IMR-90 (cell line): ENCODE data around the gene ANKHD1. TPM values are rescaled to one million over a fixed set of nuclear protein-coding genes. Genes with fewer than 3 reads are reported as not detected.

Source experiments
- ATAC-seq: fragments of 200-7000 bp; cut with Tn5 transposase; 2 replicates; pipeline ENCODE4 v1.9.1; 2020; ENCODE audit warnings: low read depth, mild to moderate bottlenecking, moderate library complexity
- BruUV-seq: library from RNA; stranded (reverse); fragments of 400-500 nt; replicated peaks from 2 replicates; lab custom pipeline; 2021; lab: Mats Ljungman, UMichigan
- CTCF ChIA-PET: fragments of 300-600 bp; formaldehyde crosslinking; extraction: SDS; loops from one replicate; lab custom pipeline; 2021; ENCODE audit warnings: antibody characterized with exemption; lab: Yijun Ruan, JAX
- POLR2A ChIA-PET: fragments of 300-600 bp; sonication (Branson Sonifier 250); formaldehyde crosslinking; loops from one replicate; lab custom pipeline; 2022; ENCODE audit warnings: antibody characterized with exemption; ENCODE audit not compliant: unreplicated experiment; lab: Charles Lee
- DNase-seq: peaks from one replicate; pipeline ENCODE4 v3.0.0; 2013
- H2AFZ ChIP-seq: replicated peaks from 2 replicates; pipeline ENCODE3; 2013; ENCODE audit warnings: low read length, mild to moderate bottlenecking; ENCODE audit not compliant: poor library complexity
- H2AK5ac ChIP-seq: 2 replicates; pipeline ENCODE4 v1.6.1; 2013; ENCODE audit warnings: low read depth, low read length, inconsistent platforms
- H2AK9ac ChIP-seq: replicated peaks from 2 replicates; pipeline ENCODE3; 2013; ENCODE audit warnings: mild to moderate bottlenecking, low read depth, low read length, moderate library complexity; ENCODE audit not compliant: poor library complexity
- H2BK120ac ChIP-seq: 2 replicates; pipeline ENCODE4 v1.6.1; 2013; ENCODE audit warnings: low read depth, low read length, inconsistent platforms
- H2BK15ac ChIP-seq: 3 replicates; pipeline ENCODE4 v1.6.1; 2013; ENCODE audit warnings: low read depth, low read length, inconsistent platforms
- H2BK20ac ChIP-seq: 2 replicates; pipeline ENCODE4 v1.6.1; 2013; ENCODE audit warnings: low read depth, mild to moderate bottlenecking, inconsistent platforms, low read length, moderate library complexity
- H2BK5ac ChIP-seq: 2 replicates; pipeline ENCODE4 v1.6.1; 2013; ENCODE audit warnings: mild to moderate bottlenecking, low read depth, low read length, inconsistent platforms; ENCODE audit not compliant: poor library complexity, severe bottlenecking
- H3K14ac ChIP-seq: replicated peaks from 2 replicates; pipeline ENCODE4 v1.6.1; 2013; ENCODE audit warnings: low read depth, low read length, inconsistent platforms
- H3K18ac ChIP-seq: 2 replicates; pipeline ENCODE4 v1.6.1; 2013; ENCODE audit warnings: low read depth, low read length, control low read depth
- H3K23ac ChIP-seq: 2 replicates; pipeline ENCODE4 v1.6.1; 2013; ENCODE audit warnings: low read depth, low read length, inconsistent platforms
- H3K27ac ChIP-seq: 2 replicates; pipeline ENCODE4 v1.5.1; 2013; ENCODE audit warnings: mild to moderate bottlenecking, control low read depth, low read length; ENCODE audit not compliant: insufficient read depth
- H3K27me3 ChIP-seq: 2 replicates; pipeline ENCODE4 v1.6.1; 2013; ENCODE audit warnings: low read length; ENCODE audit not compliant: control insufficient read depth, insufficient read depth
- H3K36me3 ChIP-seq: 2 replicates; pipeline ENCODE4 v1.6.1; 2013; ENCODE audit warnings: low read length, mixed read lengths; ENCODE audit not compliant: control insufficient read depth, insufficient read depth
- H3K4ac ChIP-seq: 2 replicates; pipeline ENCODE4 v1.6.1; 2013; ENCODE audit warnings: low read depth, low read length, inconsistent platforms
- H3K4me1 ChIP-seq: 2 replicates; pipeline ENCODE4 v1.6.1; 2013; ENCODE audit warnings: low read length, mixed read lengths; ENCODE audit not compliant: control insufficient read depth, insufficient read depth
- H3K4me2 ChIP-seq: 2 replicates; pipeline ENCODE4 v1.6.1; 2013; ENCODE audit warnings: low read depth, mild to moderate bottlenecking, control low read depth, low read length, moderate library complexity
- H3K4me3 ChIP-seq: 2 replicates; pipeline ENCODE4 v1.5.1; 2013; ENCODE audit warnings: low read depth, mild to moderate bottlenecking, control low read depth, low read length, moderate library complexity; ENCODE audit not compliant: insufficient read depth
- H3K56ac ChIP-seq: 2 replicates; pipeline ENCODE4 v1.6.1; 2013; ENCODE audit warnings: low read length, inconsistent platforms; ENCODE audit not compliant: insufficient read depth; ENCODE audit errors: extremely low read depth
- H3K79me1 ChIP-seq, 2 experiments: 2 replicates each; pipeline ENCODE4 v1.6.1; 2013; ENCODE audit warnings: low read length in 2 of 2, inconsistent platforms in 1 of 2, low read depth in 1 of 2
- H3K9ac ChIP-seq: 2 replicates; pipeline ENCODE4 v1.6.1; 2013; ENCODE audit warnings: low read depth, low read length, control low read depth
- H3K9me1 ChIP-seq: 2 replicates; pipeline ENCODE4 v1.6.1; 2013; ENCODE audit warnings: low read length, inconsistent platforms; ENCODE audit not compliant: insufficient read depth
- H3K9me3 ChIP-seq: 2 replicates; pipeline ENCODE4 v1.6.1; 2013; ENCODE audit warnings: low read length; ENCODE audit not compliant: control insufficient read depth, insufficient read depth
- H4K20me1 ChIP-seq: 2 replicates; pipeline ENCODE4 v1.6.1; 2013; ENCODE audit warnings: low read length, inconsistent platforms; ENCODE audit not compliant: insufficient read depth
- H4K5ac ChIP-seq: 2 replicates; pipeline ENCODE4 v1.6.1; 2013; ENCODE audit warnings: mild to moderate bottlenecking, low read depth, low read length, control low read depth
- H4K8ac ChIP-seq, 2 experiments: 2 replicates each; pipeline ENCODE4 v1.6.1; 2013; ENCODE audit warnings: low read depth in 2 of 2, low read length in 2 of 2, control low read depth in 1 of 2, inconsistent platforms in 1 of 2
- H4K91ac ChIP-seq: 2 replicates; pipeline ENCODE4 v1.6.1; 2013; ENCODE audit warnings: low read depth, low read length, inconsistent platforms; ENCODE audit not compliant: insufficient read depth
- BHLHE40 ChIP-seq: fragments of 150-350 bp; IDR thresholded peaks from 2 replicates; pipeline ENCODE4 v1.6.1; 2016; ENCODE audit warnings: mild to moderate bottlenecking, low read depth, low read length
- CEBPB ChIP-seq: IDR thresholded peaks from 2 replicates; pipeline ENCODE4 v1.6.1; 2012; ENCODE audit warnings: low read depth, low read length, improper control_type of control experiment
- CHD1 ChIP-seq: IDR thresholded peaks from 2 replicates; pipeline ENCODE4 v1.6.1; 2012; ENCODE audit warnings: low read depth, low read length, improper control_type of control experiment
- CTCF ChIP-seq: conservative IDR thresholded peaks from 2 replicates; pipeline ENCODE4 v1.5.1; 2012; ENCODE audit warnings: mild to moderate bottlenecking, low read depth, low read length, improper control_type of control experiment
- ELK1 ChIP-seq: fragments of 150-350 bp; IDR thresholded peaks from 2 replicates; pipeline ENCODE4 v1.6.1; 2016; ENCODE audit warnings: low read depth, mild to moderate bottlenecking, low read length, moderate library complexity, borderline replicate concordance
- FOS ChIP-seq: fragments of 150-350 bp; IDR thresholded peaks from 2 replicates; pipeline ENCODE4 v1.6.1; 2016; ENCODE audit warnings: low read depth, low read length
- MAFK ChIP-seq: IDR thresholded peaks from 2 replicates; pipeline ENCODE4 v1.6.1; 2012; ENCODE audit warnings: low read depth, low read length, improper control_type of control experiment
- MAZ ChIP-seq: IDR thresholded peaks from 2 replicates; pipeline ENCODE4 v1.6.1; 2012; ENCODE audit warnings: low read depth, mild to moderate bottlenecking, low read length, improper control_type of control experiment, moderate library complexity, borderline replicate concordance
- MXI1 ChIP-seq: IDR thresholded peaks from 2 replicates; pipeline ENCODE4 v1.6.1; 2012; ENCODE audit warnings: low read depth, mild to moderate bottlenecking, low read length, moderate library complexity, borderline replicate concordance
- NFE2L2 ChIP-seq: fragments of 150-350 bp; IDR thresholded peaks from 2 replicates; pipeline ENCODE4 v1.6.1; 2016; ENCODE audit warnings: low read depth, mild to moderate bottlenecking, low read length
- POLR2A ChIP-seq: IDR thresholded peaks from 2 replicates; pipeline ENCODE4 v1.6.1; 2012; ENCODE audit warnings: mild to moderate bottlenecking, low read depth, low read length
- RAD21 ChIP-seq: IDR thresholded peaks from 2 replicates; pipeline ENCODE4 v1.6.1; 2012; ENCODE audit warnings: low read length, improper control_type of control experiment
- RCOR1 ChIP-seq: IDR thresholded peaks from 2 replicates; pipeline ENCODE4 v1.6.1; 2012; ENCODE audit warnings: mild to moderate bottlenecking, low read length, improper control_type of control experiment; ENCODE audit not compliant: insufficient replicate concordance
- RFX5 ChIP-seq: IDR thresholded peaks from 2 replicates; pipeline ENCODE4 v1.8.0; 2012; ENCODE audit warnings: low read depth, mild to moderate bottlenecking, low read length, moderate library complexity
- SMC3 ChIP-seq: fragments of 150-350 bp; IDR thresholded peaks from 2 replicates; pipeline ENCODE4 v1.6.1; 2016; ENCODE audit warnings: low read depth, mild to moderate bottlenecking, antibody characterized with exemption, low read length, moderate library complexity
- WGBS, 2 experiments: methylation state at CpG; one replicate each; pipeline versions ENCODE4 v1.1.5 to v1.1.7; 2013; ENCODE audit warnings: missing lambda C conversion rate in 2 of 2; ENCODE audit not compliant: insufficient read length in 1 of 2; ENCODE audit errors: extremely low coverage in 2 of 2; 5-methylcytosine and 5-hydroxymethylcytosine counted together
- dilution Hi-C: fragments of 300-500 bp; cut with HindIII; formaldehyde crosslinking; loops from one replicate; pipeline ENCODE4 v1.14.3; 2018; ENCODE audit warnings: low sequenced_read_pairs; ENCODE audit not compliant: unreplicated experiment
- in situ Hi-C: fragments of 300-500 bp; cut with MboI; formaldehyde crosslinking; loops from 3 replicates; pipeline ENCODE4 v1.14.3; 2019; ENCODE audit warnings: low sequenced_read_pairs, inconsistent platforms, mixed read lengths
- intact Hi-C: fragments of 100-400 bp; cut with micrococcal nuclease; formaldehyde crosslinking; loops from 2 replicates; pipeline ENCODE4 v1.10.0; 2022
- polyA plus RNA-seq, 3 experiments: library from polyadenylated mRNA; depleted of rRNA; stranded (reverse); fragments of >200 nt; gene quantifications; 2 replicates each; pipeline ENCODE4 v1.2.3, GENCODE V29; 2012; ENCODE audit warnings: low replicate concordance in 1 of 3
- total RNA-seq: library from RNA; depleted of rRNA; stranded (reverse); fragments of >200 nt; gene quantifications from 2 replicates; pipeline ENCODE4 v1.2.3, GENCODE V29; 2012
- TF ChIP-seq, protein P1 (sequence below): fragments of 150-350 bp; IDR thresholded peaks from 2 replicates; pipeline ENCODE4 v1.6.1; 2017; ENCODE audit warnings: mild to moderate bottlenecking, antibody characterized with exemption, low read length, low read depth

Gene ANKHD1
- total and polyA plus RNA-seq, 2 of the 4 experiments (the other 2 are of a cell fraction) = 32.1 to 36.7 TPM

- no peak for DNase-seq
- Histone ChIP-seq H4K8ac (peak overlapping the region; percentile 55 to 94; a peak in 3 of 4 replicates), H3K27ac (peak overlapping the region; percentile 29; the same call in 1 of the 2 replicates), H3K4me3 (no peak overlapping the region), H3K14ac (peak overlapping the region; percentile 85), H4K20me1 (no peaks in the 10 kb centered on the region), H3K36me3 (no peaks in the 10 kb centered on the region), H3K18ac (peak overlapping the region; percentile 5), H2BK20ac (peak overlapping the region; percentile 81), H3K23ac (peak overlapping the region; percentile 89; the same call in 1 of the 2 replicates), H3K4ac (peak overlapping the region; percentile 51; the same call in 1 of the 2 replicates), H2AK9ac (no peak overlapping the region), H3K56ac (no peak overlapping the region; the same call in 1 of the 2 replicates), H4K5ac (peak overlapping the region; percentile 42), H2AFZ (peak overlapping the region; percentile 83), H3K4me2 (no peak overlapping the region), H2BK120ac (peak overlapping the region; percentile 79), H3K9me1 (no peaks in the 10 kb centered on the region), H3K79me1 (no peaks in the 10 kb centered on the region), H3K4me1 (peaks cover 5% of the 10 kb centered on the region; the same call in 1 of the 2 replicates), H3K9me3 (no peaks in the 10 kb centered on the region), H3K9ac (peak overlapping the region; percentile 36; the same call in 1 of the 2 replicates), H3K27me3 (no peaks in the 10 kb centered on the region), H4K91ac (peak overlapping the region; percentile 78), H2BK5ac (no peak overlapping the region), H2AK5ac (peak overlapping the region; percentile 24; the same call in 1 of the 2 replicates), H2BK15ac (0 out of 3 replicates have a peak overlapping the region, but pooled peaks have one; percentile 83)
- TF ChIP-seq FOS = no peak
- TF ChIP-seq POLR2A = no peak
- TF ChIP-seq MAZ = no peak
- TF ChIP-seq CHD1 = no peak
- no peak for TF ChIP-seq SMC3
- TF ChIP-seq RCOR1 = no peak
- TF ChIP-seq CEBPB = no peak
- TF ChIP-seq MAFK = no peak
- no peak for TF ChIP-seq ELK1
- no peak for TF ChIP-seq RFX5
- no peak for TF ChIP-seq CTCF
- TF ChIP-seq RAD21 = no peak
- no peak for TF ChIP-seq NFE2L2
- no peak for TF ChIP-seq BHLHE40
- TF ChIP-seq, protein P1, sequence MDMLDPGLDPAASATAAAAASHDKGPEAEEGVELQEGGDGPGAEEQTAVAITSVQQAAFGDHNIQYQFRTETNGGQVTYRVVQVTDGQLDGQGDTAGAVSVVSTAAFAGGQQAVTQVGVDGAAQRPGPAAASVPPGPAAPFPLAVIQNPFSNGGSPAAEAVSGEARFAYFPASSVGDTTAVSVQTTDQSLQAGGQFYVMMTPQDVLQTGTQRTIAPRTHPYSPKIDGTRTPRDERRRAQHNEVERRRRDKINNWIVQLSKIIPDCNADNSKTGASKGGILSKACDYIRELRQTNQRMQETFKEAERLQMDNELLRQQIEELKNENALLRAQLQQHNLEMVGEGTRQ = no peak
- no peak for TF ChIP-seq MXI1
- ChIA-PET CTCF (interaction anchor here (1.0 kb wide), 1 partner anchor 58 kb away, joined by 4 read pairs; no protein-coding TSS in a partner anchor), POLR2A (interaction anchor here (0.6 kb wide), 1 partner anchor 382 kb away, joined by 3 read pairs; no protein-coding TSS in a partner anchor)
- no CpG with 5 or more reads among the region's 2 CpGs for WGBS, 2 experiments
- peak; percentile 59 for ATAC-seq
- BruUV-seq = no TSS peak
- dilution Hi-C loops (no loop called here), in situ Hi-C loops (no loop called here), intact Hi-C loops (no loop called here)
These were observed 175.2 kb downstream of the ANKHD1 start for GRCh38 chr5:140576776-140577201.
